Upper lobe of left lung (tissue), 4 donors: ENCODE results near the gene HPRT1.

Experiments
- EP300 ChIP-seq, 4 donors: sonication (generic); formaldehyde crosslinking; IDR thresholded peaks; one replicate each; pipeline ENCODE4 v1.5.1; 2017; ENCODE audit warnings: antibody characterized with exemption in 4 of 4, control low read depth in 2 of 4
- POLR2A ChIP-seq, 4 donors: fragments of 450-650 bp; IDR thresholded peaks; one replicate each; pipeline ENCODE4 v1.5.1; 2016 to 2017; ENCODE audit warnings: antibody characterized with exemption in 4 of 4, mild to moderate bottlenecking in 2 of 4

GRCh38 chrX:134541906-134542305 is 81.9 kb downstream of the HPRT1 start:
- no peak for TF ChIP-seq EP300 (IDR thresholded peaks at IDR 0.05)
- TF ChIP-seq POLR2A (IDR thresholded peaks at IDR 0.05) = no peak
